Measurements from ENCODE around the gene GPR17.

Gene GPR17

GRCh38 chr2:127671557-127672302, 25.8 kb downstream of the GPR17 start:
- DNase-seq (ENCODE audit: low spot score): no peak

GRCh38 chr2:127672341-127673224, 26.6 kb downstream of the GPR17 start:
- no peak for DNase-seq (ENCODE audit: low spot score)

GRCh38 chr2:127673291-127674069, 27.5 kb downstream of the GPR17 start:
- DNase-seq (ENCODE audit: low spot score): no peak

GRCh38 chr2:127674241-127675209, 28.6 kb downstream of the GPR17 start:
- DNase-seq (ENCODE audit: low spot score): no peak

DNA sequence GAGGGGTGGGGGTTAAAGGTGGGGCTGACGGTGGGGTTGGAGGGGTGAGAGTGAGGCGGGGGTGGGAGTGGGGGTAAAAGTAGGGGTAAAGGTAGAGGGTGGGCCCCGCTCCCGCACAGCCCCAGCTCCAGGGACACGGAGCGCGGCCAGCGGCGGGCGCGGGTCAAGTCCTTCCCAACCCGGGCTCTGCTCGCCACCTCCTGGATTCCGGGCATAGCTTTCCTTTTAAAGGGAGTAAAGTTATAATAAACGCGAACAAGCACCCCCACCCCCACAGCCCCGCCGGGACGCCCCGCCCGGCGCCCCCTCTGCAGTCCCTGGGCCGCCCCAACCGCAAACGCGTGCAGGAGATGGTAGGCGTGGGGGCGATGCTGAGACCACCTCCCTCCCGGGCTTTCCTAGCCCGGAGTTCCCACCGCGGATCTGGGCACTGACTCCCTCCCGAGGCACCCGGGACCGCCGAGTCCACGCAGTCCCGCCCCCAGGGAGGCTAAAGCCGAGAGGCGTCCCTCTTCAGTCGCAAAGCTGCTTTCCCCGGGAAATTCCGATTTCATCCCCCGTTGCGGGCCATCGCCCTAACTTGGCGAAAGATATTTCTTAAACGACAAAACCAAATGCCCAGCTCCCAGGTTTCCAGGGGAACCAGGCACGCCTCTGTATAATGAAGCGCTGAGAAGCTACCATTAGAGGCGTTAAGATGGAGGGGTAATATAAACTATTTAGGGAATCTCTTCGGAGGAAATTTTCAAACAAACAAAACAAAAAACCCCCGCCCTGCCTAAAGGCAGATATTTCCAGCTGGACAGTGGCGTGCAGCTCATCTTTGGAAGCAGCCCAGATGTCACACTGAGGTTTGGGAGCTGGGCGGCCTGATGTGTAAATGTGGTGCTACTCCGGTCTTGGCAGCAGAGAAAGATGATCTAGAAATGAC, 29.6 kb downstream of the GPR17 start, which contains the start of gene LIMS2:
Gene LIMS2 (minus strand): TSS at position 200 of the 931 bp plus-strand sequence. CDS start 506 bp downstream, outside the sequence.
- DNase-seq (ENCODE audit: low spot score): no peak

GRCh38 chr2:127676906-127677305, 31.0 kb downstream of the GPR17 start:
- DNase-seq (ENCODE audit: low spot score): no peak

- DNase-seq (ENCODE audit: low spot score): no peak
Measured at GRCh38 chr2:127678531-127678930, 32.6 kb downstream of the GPR17 start.

DNA sequence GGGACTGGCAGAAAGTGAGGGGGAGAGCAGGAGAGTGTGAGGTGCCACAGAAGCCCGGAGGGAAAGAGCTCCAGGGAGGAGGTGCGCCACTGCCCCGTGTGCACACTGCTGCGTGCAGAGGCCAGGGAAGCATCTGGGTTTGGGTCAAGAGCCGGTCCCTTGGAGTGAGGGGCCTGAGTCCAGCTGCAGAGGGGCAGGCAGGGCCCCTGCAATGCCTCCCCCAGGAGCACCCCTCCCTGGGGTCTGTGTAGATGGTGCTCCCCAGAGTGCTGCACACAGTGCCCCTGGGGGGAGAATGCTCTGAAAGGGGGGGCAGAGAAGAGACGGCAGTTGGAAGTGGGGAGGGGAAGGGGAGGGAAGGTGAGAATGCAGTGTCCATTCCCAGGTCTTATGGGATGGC, 33.0 kb downstream of the GPR17 start:
- DNase-seq (ENCODE audit: low spot score): no peak

- DNase-seq (ENCODE audit: low spot score): no peak
Measured at GRCh38 chr2:127679680-127680361, 33.9 kb downstream of the GPR17 start.

- no peak for DNase-seq (ENCODE audit: low spot score)
Measured at GRCh38 chr2:127680706-127681287, 34.8 kb downstream of the GPR17 start.

DNA sequence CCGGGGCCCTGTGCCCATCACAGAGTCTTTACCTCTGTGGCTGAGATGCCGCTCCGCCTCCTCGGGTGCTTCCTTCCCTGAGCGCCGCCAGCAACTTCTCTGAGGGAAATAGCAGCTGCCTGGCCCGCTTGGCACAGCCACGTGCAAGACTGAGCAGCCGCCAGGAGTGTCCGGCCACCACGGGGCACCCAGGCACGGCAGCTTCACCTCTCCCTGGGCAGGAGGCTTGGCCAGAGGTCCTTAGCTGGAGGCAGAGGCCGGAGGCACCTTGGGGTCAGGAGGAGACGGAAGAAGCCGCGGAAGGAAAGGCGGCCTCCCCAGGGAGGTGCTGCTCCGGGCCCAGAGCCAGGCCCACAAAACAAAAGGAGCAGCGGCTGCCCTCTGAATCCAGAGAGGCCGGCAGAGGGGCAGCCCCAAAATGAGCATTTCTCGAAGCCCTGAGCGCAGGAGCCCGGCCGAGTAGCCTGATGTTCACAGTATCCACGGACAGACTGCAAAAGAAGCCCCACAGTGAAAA, 35.4 kb downstream of the GPR17 start:
- no peak for DNase-seq (ENCODE audit: low spot score)

GRCh38 chr2:127681976-127682857, 36.3 kb downstream of the GPR17 start:
- no peak for DNase-seq (ENCODE audit: low spot score)

DNA sequence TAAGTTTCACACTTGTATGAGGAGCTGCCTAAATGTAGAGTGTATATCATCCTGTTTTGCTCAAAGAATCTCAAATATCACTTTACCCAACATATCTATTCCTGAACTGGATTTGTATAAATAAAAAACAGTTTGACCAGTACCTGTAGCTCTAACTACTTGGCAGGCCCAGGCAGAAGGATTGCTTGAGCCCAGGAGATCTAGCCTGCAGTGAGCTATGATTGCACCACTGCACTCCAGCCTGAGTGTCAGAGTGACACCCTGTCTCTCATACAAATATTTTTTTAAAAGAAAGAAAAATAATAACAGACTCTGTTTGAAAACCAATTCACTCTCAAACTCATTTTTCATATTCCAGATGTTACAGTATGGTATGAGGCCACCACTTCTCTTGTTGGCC, 37.1 kb downstream of the GPR17 start:
- DNase-seq (ENCODE audit: low spot score): no peak

DNA sequence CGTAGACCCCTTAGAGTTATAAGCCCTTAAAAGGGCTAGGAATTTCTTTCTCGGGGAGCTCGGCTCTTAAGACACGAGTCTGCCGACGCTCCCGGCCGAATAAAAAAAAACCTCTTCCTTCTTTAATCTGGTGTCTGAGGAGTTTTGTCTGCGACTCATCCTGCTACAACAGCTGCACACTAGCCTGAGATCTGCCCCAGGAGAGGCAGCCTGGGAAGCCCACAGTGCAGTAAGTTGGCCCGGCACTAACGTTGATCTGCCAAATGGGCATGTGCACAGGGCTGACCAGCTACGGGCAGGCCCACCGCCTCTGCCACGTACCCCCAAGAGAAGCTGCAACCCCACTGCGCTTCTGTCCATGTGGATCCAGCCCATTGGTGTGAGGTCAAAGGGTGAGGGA, 37.8 kb downstream of the GPR17 start:
- no peak for DNase-seq (ENCODE audit: low spot score)

- no peak for DNase-seq (ENCODE audit: low spot score)
Measured at GRCh38 chr2:127685410-127686080, 39.6 kb downstream of the GPR17 start.

- DNase-seq (ENCODE audit: low spot score): no peak
Measured at GRCh38 chr2:127688405-127688804, 42.5 kb downstream of the GPR17 start.

DNA sequence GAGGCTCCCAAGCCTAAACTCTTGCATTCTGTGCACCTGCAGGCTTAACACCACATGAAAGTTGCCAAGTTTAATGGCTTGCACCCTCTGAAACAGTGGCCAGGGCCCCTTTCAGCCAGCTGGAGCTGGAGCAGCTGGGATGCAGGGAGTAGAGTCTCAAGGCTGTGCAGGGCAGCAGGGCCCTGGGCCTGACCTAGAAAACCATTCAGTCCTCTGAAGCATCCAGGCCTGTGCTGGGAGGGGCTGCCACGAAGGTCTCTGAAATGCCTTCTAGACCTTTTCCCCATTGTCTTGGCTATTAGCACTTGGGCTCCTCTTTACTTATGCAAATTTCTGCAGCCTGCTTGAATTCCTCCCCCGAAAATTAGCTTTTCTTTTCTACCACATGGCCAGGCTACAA, 44.7 kb downstream of the GPR17 start:
- DNase-seq (ENCODE audit: low spot score): no peak
